Left lobe of liver (tissue), 2 donors: ENCODE measurements around the gene RAB4A. TPM values are rescaled to one million over a fixed set of nuclear protein-coding genes. Genes with fewer than 3 reads are reported as not detected.
A peak's percentile ranks its signal among the peaks of the same experiment; 100 is the strongest.

Experiments
- ATAC-seq: fragments of 200-7000 bp; cut with Tn5 transposase; one replicate; pipeline ENCODE4 v1.9.1; 2020; ENCODE audit warnings: mild to moderate bottlenecking, moderate library complexity
- DNase-seq: peaks from one replicate; pipeline ENCODE4 v3.0.0-alpha.2; 2020; ENCODE audit warnings: low spot score
- total RNA-seq: library from RNA; stranded (reverse); gene quantifications from one replicate; pipeline ENCODE4 v1.2.1, GENCODE V29; 2021
- donor health status: DM: no; HTN: no; CAD: no; lungs with moderate emphysema.
- donor health status: DM: no; HTN: yes; CAD: no.

RAB4A gene, protein sequence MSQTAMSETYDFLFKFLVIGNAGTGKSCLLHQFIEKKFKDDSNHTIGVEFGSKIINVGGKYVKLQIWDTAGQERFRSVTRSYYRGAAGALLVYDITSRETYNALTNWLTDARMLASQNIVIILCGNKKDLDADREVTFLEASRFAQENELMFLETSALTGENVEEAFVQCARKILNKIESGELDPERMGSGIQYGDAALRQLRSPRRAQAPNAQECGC
- 63.7 TPM for total RNA-seq

DNA sequence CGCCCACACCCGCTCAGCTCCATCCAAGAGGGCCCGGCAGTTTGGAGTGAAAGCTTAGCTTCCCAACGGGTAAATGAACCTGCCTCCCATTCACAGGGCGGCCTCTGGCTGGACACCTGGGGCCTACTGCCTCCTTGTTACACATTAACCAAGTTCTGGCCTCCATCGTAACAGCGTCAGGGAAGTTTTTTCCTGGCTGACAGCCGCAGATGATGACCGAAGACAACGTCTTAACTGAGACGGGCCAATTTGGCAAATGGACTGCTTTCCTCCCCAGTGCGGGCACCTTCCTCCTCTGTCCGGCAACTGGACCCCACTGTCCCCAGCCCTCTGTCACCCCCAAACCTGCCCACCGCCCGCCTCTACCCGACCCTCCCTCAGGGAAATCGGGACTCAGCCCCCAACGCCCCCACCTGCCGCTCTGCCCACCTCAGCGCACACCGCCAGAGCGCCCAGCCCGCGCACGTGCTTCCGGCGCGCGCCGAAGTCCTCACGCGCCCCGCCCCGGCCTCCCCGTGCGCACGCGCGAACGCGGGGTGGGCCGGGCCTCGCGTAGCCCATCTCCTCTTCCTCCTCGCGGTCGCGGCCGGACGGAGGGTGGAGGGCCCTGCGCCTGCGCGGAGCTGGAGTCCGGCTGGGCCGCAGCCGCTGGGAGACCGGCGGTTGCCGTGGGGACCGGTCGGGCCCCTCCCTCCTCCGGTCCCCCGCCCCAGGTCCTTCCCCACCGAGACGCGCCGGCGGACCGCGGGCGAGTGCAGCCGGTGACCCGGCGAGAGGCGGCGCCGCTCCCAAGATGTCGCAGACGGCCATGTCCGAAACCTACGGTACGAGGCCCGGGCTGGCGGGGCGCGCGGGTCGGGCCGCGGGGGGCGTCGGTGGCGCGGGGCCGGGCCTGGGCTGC is at the start of gene RAB4A:
TSS of gene RAB4A (plus strand) at position 565 of the 901 bp plus-strand sequence. CDS start at position 794, 229 bp downstream.
- ATAC-seq = peak; percentile 81

DNA sequence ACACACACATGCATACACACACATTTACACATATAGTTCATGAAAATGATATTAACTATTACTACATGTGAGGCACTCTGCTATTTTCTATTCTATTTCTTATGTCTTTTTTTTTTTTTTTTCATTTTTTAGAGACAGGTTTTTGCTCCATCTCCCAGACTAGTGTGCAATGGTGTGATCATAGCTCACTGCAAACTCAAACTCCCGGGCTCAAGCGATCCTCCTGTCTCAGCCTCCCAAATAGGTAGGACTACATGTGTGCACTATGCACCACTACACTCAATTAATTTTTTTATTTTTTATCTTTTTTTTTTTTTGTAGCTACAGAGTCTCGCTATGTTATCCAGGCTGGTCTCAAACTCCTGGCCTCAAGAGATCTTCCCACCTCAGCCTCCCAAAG is 48.8 kb upstream of the RAB4A start:
- no peak for ATAC-seq
- no peak for DNase-seq

More for the DNA sequence above, at the start of gene RAB4A:
- DNase-seq = peak; percentile 95

DNA sequence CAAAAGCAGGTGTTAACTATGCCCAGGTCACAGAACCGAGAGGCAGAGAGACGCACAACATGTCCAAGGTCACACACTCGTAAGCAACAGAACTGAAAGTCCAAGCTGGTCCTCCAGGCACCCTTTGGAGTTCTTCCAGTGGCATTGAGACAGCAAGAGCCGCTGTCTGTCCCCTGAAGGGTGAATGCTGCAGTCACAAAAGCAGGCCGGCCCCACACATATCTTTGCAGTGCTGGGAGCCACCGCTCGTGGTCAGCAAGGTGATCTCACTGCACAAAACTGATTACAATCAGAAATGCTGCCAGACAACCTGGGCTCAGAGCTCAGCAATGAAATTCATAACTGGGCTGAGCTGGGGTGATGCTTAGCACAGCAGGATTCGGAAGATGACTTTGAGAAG is 47.4 kb upstream of the RAB4A start:
- ATAC-seq (peak; percentile 44), DNase-seq (peak; percentile 85)

DNA sequence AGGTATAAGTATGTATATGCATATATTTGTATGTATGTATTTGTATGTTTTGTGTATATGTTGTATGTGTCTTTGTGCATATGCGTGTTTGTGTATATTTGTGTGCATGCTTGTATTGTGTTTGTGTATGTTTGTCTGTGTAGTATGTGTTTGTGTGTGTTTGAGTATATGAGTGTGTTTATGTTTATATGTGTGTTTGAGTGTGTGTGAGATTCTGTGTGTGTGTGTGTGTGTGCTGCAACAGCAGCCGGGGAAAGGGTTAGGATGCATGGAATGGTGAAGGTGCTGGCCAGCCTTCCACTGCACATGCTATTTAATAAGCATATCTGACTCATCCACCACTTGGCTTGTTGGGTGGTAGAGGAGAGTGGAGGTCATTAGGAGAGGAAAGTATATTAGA is 46.6 kb upstream of the RAB4A start:
- ATAC-seq = no peak

DNA sequence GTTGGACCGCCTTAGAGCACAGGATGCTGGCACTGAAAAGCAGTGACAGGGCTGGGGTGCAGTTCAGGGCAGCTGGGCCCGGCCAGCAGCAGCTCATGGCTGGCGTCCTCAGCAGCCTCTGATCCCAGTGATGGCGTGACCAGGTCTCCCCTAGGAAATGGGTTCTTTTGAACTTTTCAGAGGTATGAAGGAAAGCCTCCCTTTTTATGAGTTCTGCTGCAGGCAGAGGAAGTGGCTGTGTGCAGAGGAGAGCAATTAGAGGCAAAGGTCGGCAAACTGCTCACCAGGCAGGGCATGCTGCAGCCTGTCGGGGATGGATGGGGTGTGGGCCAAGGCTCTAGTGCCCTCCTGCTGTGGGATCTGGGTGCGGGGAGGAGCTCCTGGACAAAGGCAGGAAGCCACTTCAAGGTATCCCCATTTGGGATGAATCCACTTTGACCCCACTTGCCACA is 45.6 kb upstream of the RAB4A start:
- ATAC-seq = peak; percentile 41
- DNase-seq = peak; percentile 69

More for the DNA sequence above, 46.6 kb upstream of the RAB4A start:
- DNase-seq = no peak

DNA sequence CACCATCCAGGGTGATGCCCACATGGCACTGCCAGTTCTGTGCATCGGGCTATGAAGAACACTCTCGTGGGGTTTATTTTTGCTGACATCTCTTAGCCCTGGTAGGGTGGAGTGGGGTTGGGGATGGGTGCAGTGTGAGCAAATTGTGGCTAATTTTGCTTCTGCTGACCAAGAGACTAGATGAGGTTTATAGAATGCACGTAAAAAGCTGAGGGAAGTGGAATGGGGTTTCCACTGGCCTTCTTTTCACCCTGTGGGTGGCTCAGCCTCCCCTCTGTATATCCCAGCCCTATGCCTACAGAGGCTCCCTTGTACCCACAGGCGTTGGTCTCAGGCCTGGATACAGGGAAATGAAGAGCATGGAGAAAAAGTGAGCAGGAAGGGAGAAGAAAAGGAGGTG is 44.1 kb upstream of the RAB4A start:
- DNase-seq (no peak), ATAC-seq (no peak)

DNA sequence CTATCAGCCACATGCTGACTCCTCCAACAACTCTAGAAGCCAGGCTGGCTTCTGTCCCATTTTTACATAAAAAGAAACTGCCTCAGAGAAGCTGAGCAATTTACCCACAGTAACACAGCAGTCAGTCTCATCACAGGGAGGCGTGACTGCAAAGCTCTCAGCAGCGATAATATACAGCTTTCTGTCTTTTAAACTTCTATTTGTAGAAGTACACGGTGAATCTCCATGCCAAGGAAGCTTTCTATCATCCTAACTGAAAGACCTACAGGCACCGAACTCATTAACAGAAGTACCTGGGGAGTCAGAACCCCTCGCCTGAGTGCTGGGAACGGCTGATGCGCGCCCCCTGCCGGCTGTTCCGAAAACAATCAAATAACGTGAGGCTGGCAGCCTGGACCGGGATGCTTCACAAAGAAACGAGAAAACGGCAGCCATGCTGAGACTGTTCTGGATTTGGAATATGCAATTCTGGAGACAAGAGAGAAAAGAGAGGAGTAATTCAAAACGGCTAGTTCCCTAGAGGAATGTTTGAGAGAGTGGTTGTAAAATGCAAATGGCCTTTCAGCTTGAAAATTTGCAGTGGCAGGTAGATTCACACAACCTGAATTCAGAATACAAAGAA is 43.5 kb upstream of the RAB4A start:
- ATAC-seq (peak; percentile 62), DNase-seq (peak; percentile 87)

DNA sequence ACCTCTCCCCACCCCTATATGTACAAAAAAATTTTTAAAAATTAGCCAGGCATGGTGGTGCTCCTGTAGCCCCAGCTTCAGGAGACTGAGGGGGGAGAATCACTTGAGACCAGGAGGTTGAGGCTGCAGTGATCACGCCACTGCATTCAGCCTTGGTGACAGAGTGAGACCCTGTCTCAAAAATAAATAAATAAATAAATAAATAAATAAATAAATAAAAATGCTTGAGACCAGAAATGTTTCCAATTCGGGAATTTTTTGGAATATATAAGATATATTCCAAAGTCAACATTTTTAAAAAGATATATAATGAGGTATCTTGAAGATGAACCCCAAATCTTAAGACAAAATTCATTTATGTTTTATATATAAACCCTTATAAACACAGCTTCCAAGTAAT is 42.4 kb upstream of the RAB4A start:
- ATAC-seq (no peak), DNase-seq (no peak)

DNA sequence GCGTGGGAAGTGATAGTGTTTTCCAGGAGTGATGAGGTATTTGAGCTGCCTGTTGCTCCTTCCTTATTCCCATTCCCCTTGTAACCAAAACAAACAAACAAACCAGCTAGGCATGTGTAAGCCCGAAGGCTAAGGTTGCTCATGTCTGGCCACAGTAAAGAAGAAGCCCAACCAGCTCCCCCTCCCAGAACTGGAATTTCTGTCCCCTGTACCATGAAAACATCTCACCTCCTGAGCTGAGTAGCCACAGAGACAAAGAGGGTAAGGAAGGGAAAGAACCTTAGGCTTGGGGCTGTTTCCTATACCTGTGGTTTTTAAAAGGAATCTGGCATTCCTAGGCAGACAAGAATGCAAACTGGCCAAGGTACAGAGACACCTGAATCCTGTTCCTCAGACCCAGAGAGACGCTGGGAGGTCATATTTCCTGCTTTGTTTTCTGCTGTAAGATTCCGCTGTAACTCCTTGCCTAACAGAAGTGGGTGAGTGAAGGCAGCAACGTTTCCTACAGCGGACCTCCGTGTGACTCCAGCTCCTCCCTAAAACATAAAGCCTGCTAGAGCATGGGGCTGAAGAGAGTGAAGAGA is 41.7 kb upstream of the RAB4A start:
- DNase-seq = no peak
- ATAC-seq = peak; percentile 6

DNA sequence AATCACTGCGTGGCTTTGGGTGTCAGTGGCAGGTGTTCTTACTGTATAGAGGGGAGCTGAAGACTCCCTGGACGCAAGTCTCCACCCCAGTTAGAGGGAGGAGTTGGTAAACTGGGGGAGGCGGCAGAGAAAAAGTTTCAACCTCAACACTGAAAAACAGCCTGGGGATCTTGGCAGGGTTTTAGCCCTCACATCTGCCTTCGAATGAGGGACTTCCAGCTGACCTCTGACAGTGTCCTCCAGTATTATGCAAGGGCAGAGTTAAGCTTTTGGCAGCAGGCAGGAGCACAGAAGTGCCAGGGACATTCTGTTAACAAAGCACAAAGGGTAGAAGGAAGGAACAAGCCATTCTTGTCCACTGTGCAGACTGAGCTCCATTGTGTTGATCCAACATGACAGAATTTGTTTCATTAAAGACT is 41.2 kb upstream of the RAB4A start:
- ATAC-seq (peak; percentile 77), DNase-seq (peak; percentile 91)

DNA sequence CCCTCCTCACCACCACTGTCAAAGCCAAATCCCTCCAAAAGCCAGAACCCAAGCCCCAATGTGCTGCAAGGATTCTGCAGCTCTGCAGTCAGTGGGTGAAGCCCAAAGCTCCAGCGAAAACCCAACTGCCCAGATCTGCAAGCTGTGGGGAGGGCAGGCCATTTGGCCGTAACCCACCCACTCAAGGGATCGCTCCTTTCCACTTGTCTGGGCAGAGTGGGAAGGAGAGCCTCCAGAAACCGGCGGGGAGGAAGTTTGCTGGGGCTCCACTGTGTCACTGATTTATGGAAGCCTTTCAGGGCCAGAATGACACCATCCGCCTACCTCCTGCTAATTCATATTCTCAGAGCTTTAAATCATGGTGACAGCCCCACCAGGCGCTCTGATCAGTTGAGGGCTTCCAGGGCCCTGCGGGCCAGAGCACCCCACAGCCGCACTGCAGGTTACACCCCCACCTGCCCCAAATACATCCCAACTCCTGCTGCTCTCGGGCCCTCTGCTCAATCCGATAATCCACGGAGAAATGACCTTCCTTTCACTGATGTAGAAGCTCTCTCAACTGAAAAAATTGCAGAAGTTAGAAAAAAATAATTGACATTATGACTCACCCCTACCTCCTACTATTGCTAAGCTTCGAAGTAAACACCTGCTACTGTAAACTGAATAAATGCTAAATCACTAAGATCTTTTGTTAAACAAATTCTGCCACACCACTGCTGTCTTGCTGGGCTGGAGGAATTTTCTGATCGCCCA is 40.6 kb upstream of the RAB4A start:
- DNase-seq (no peak), ATAC-seq (no peak)

DNA sequence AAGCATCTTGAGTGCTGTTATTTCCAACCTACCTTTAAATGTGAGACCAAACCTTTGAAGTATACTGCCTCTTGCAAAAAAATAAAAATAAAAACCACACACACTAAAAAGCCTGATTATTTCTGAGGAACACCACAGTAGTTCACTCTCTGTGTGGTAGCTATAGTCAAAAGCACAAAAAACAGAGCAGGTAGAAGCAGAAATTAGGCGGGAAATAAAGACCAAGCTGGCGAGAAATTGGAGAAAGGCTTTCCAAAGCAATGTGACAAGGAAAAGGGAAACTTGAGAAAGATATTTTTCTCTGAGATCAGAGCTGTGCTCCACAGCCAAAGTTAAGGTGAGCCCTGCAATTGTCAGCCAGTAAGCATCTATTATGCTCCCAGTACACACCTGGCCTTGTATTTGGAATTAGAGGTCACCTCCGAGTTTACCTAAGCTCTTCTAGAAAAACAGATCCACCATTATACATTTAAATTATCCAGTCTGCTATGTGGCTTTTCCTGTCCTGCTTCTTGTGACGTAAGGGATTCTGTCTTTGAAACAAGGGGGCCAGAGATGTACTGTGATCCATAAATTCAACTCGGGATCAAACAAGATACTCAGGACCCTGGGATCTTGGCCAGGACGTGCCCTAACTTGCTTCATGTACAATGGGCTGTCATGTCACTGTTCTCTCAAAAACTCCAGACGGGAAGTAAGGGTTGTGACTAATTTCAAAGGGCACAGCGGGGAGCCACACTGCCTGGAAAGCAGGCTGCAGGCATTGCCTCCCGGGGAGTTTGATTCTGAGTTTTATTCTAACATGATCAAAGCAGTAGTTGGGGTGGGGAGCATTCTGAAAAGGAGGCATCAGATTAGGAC is 39.8 kb upstream of the RAB4A start:
- DNase-seq (no peak), ATAC-seq (no peak)

DNA sequence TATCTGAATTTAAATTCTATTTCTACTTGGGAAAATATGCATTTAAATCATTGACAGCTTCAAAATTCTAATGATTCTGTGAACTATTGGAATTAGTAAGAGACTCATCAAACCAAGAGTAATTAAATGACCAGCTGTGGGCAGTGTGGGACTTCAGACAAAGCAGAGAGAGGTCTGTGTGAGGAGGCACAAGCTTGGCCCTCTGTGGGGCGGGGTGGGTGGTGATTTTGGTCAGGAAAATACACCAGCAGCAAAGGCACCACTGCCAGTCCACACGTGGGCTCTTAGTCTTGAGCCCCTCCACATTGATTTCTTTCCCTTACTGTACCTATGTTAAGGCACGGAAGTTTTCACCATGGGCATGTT is 39.2 kb upstream of the RAB4A start:
- DNase-seq (no peak), ATAC-seq (no peak)

DNA sequence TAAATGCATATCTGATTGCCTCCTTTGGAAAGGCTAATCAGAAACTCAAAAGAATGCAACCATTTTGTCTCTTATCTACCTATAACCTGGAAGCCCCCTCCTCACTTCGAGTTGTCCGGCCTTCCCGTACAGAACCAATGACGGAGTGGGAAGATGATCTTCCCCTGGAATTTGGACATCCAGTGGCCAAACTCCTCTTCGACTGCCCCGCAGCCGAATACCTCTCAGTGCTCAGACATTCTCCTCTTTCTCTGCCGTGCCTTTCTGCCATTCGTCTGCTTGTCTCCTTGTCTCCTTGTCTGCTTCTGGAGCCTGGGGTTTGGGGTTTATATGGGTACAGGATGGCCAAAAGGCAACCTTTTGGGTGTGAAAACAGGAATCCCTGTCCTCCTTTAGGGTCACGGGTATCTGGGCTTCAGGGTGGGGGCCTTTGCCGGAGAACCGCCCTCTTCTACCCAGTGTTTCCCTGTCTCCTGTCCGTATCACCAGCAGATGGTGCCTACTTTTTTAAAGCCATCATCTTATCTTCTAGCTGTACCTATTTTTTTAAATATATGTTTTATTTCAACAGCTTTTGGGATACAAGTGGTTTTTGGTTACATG is 35.9 kb upstream of the RAB4A start:
- DNase-seq (no peak), ATAC-seq (no peak)

DNA sequence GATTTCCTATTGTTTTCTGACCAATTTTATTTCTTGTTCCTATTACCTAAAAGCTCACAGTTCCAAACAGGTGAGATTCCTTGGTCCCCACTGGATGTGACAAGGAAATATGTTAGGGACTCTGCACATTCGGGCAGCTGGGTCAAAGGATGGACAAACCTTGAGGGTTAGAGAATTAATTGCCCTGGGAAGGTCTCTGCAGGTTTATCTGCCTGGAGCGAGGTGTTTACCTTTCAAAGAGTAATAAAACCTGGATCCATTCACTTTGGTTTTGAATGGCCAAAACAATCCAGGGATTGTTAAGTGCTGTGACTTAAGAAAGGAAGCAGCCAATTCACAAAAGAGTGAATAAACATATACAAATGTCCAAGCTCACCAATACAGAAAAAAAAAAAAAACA is 33.6 kb upstream of the RAB4A start:
- ATAC-seq (no peak), DNase-seq (no peak)

DNA sequence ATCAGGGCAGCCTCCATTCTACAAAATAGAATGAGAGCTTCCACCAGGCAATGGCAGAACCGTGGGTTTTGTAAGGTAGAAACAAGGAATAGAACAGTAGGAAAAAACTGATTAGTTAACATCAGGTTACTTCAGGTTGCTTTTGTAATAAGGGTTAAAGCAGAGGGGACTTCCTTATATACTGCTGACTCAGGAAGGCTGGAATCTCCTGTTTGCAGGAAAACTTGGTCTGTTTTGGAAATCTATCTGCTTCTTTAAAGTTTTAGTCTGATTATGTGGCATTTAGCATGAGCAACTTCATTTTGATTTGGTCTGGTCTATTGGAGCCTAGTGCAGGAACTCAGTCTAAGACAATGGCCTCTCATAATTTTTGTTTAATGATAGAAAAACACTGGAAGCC is 32.7 kb upstream of the RAB4A start:
- DNase-seq = no peak
- no peak for ATAC-seq

DNA sequence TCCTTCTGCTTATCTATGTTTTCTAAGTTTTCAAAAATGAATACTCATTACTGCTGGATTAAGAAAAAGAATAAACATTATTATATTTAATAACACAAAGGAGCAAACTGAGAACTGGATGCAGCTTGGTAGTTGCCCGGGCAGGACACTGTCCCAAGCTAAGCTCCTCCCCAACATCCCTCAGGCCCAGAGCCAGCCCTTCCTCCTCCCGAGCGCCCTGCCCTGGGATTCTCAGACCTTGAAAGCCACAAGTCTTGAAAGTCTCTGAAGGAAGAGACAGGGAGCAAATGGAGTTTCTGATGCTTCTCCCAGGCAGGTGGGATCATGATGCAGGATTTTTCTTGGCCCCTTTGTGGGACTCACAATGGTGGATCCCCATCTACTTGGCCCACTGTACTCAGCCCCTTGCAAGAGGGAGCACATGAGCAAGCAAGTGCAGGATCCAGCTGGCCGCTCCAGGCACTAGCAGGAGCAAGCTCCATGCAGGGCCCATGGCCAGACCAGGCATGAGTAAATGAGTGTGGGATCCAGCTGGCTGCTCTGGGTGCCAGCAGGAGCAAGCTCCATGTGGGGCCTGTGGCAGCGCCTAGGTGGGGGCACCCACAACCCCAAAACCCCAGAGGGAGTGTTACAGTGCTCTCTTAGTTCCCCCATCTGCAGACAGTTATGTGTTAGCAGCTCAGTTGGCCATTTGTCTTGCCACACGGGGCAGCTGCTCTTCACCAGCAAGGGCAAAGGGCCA is 32.1 kb upstream of the RAB4A start:
- ATAC-seq (no peak), DNase-seq (no peak)

DNA sequence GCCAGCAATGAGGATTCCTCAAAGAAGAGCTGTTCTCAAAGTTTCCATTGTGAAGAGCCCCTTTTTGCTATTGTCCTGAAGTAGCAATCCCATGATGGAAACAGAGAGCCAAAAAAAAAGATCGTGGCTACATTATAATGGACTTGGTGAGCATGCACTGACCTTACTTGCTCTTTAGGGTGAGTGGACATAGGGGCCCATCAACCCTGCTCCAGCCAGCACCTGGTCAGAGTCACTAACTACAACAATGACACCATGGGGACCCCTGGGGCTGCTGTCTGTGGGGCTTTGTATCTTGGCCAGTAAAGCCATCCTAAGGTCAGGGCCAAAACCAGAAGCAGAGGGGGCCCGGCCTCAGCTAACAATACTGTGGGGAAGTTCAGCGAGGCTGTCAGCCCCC is 30.4 kb upstream of the RAB4A start:
- ATAC-seq (no peak), DNase-seq (no peak)

DNA sequence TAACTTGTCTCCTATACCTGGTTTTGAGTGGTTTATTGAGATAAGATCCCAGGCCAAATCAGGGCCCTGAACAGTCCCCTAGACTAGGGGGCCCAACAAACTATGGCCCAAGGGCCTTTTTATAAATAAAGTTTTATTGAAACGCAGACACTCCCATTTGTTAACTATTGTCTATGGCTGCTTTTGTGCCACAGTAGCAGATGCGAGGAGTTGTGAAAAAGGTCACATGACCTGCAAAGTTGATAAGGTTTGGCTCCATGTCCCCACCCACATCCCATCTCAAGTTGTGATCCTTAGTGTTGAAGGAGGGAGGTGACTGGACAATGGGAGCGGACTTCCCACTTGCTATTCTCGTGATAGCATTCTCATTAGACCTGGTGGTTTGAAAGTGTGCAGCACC is 29.5 kb upstream of the RAB4A start:
- DNase-seq (no peak), ATAC-seq (no peak)
